Adrenal gland (tissue), 12 donors: Measurements from ENCODE around the gene SDF4. TPM values are rescaled to one million over a fixed set of nuclear protein-coding genes. Genes with fewer than 3 reads are reported as not detected.
A peak's percentile ranks its signal among the peaks of the same experiment; 100 is the strongest.

ENCODE experiments used
- DNase-seq, 7 donors: peaks; one replicate each; pipeline ENCODE4 v3.0.0-alpha.2; 2019 to 2020
- H3K27ac ChIP-seq, 5 donors: fragments of 200-600 bp; sonication (generic) in 4 of 5; 1 replicate in 3 of 5; 2 replicates in 2 of 5; pipeline versions ENCODE4 v1.5.1 to v1.8.0; 2016 to 2020; ENCODE audit warnings: mild to moderate bottlenecking in 1 of 5
- H3K27me3 ChIP-seq: fragments of 200-600 bp; 2 replicates; pipeline ENCODE4 v1.8.0; 2021
- H3K36me3 ChIP-seq, 2 donors: fragments of 200-600 bp; replicated peaks in 1 of 2; 1 replicate in 1 of 2; 2 replicates in 1 of 2; pipeline versions ENCODE4 v1.5.1 to v1.8.0; 2018 to 2022
- H3K4me1 ChIP-seq, 2 donors: fragments of 200-600 bp; replicated peaks in 1 of 2; 1 replicate in 1 of 2; 2 replicates in 1 of 2; pipeline versions ENCODE4 v1.5.1 to v1.8.0; 2018 to 2021
- H3K4me3 ChIP-seq, 4 donors: fragments of 200-600 bp; sonication (generic) in 3 of 4; one replicate each; pipeline ENCODE4 v1.5.1; 2016 to 2018
- H3K9me3 ChIP-seq, 3 donors: fragments of 200-600 bp; sonication (generic) in 1 of 3; replicated peaks in 1 of 3; 1 replicate in 2 of 3; 2 replicates in 1 of 3; pipeline versions ENCODE4 v1.5.1 to v1.8.0; 2016 to 2021
- POLR2A ChIP-seq, 2 donors: fragments of 450-650 bp; IDR thresholded peaks; one replicate each; pipeline ENCODE4 v1.6.1; 2017; ENCODE audit warnings: antibody characterized with exemption in 2 of 2, mild to moderate bottlenecking in 2 of 2, moderate library complexity in 1 of 2
- WGBS, 4 donors: extraction: QIAGEN DNeasy Blood & Tissue Kit in 2 of 4; methylation state at CpG; one replicate each; pipeline versions ENCODE4 v1.1.5 to v1.1.7; 2013 to 2017; 5-methylcytosine and 5-hydroxymethylcytosine counted together
- intact Hi-C, 2 donors: fragments of 100-400 bp; cut with DNase I; formaldehyde crosslinking; loops; one replicate each; pipeline versions ENCODE4 v1.14.1 to v1.15.0; 2022 to 2023
- polyA plus RNA-seq, 3 donors: library from polyadenylated mRNA; stranded (reverse); fragments of 200-250 nt in 2 of 3; fragments of 350-450 nt in 1 of 3; fragmentation: Illumina TruSeq in 1 of 3; extraction: RNeasy Lipid Tissue Mini Kit (QIAGEN cat#74804) in 1 of 3; gene quantifications; one replicate each; pipeline ENCODE4 v1.2.3, GENCODE V29; 2013 to 2014
- total RNA-seq, 9 donors: library from RNA; depleted of rRNA in 4 of 9; stranded (reverse); fragments of >200 nt in 4 of 9; fragments of 120-200 nt in 1 of 9; fragmentation: NEBNext Ultra II Directional in 1 of 9; extraction: Animal tissue kit (Norgen Biotek cat#: 25700) in 1 of 9; gene quantifications; one replicate each; pipeline versions ENCODE4 v1.1.0 to v1.2.4, GENCODE V29; 2013 to 2023
- TF ChIP-seq, protein P1 (sequence below), 6 experiments: fragments of 450-650 bp in 4 of 6; fragments of 200-600 bp in 2 of 6; sonication (generic) in 1 of 6; IDR thresholded peaks; 1 replicate in 5 of 6; 2 replicates in 1 of 6; pipeline versions ENCODE4 v1.5.1 to v1.8.0; 2016 to 2021; ENCODE audit warnings: antibody characterized with exemption in 6 of 6, mild to moderate bottlenecking in 2 of 6, moderate library complexity in 1 of 6
- donor health status: healthy with polysubstance abuse.
- donor health status: Bipolar disorder and iron deficiency.
- donor health status: DM: yes; HTN: yes; CAD: no.
- donor health status: DM: no; HTN: no; CAD: no.
- donor health status: DM: no; HTN: no; CAD: no.
- donor health status: DM: yes; HTN: yes; CAD: no.

SDF4 gene
- total and polyA plus RNA-seq, 12 donors, result 49.4 to 221 (median 142) TPM

DNA sequence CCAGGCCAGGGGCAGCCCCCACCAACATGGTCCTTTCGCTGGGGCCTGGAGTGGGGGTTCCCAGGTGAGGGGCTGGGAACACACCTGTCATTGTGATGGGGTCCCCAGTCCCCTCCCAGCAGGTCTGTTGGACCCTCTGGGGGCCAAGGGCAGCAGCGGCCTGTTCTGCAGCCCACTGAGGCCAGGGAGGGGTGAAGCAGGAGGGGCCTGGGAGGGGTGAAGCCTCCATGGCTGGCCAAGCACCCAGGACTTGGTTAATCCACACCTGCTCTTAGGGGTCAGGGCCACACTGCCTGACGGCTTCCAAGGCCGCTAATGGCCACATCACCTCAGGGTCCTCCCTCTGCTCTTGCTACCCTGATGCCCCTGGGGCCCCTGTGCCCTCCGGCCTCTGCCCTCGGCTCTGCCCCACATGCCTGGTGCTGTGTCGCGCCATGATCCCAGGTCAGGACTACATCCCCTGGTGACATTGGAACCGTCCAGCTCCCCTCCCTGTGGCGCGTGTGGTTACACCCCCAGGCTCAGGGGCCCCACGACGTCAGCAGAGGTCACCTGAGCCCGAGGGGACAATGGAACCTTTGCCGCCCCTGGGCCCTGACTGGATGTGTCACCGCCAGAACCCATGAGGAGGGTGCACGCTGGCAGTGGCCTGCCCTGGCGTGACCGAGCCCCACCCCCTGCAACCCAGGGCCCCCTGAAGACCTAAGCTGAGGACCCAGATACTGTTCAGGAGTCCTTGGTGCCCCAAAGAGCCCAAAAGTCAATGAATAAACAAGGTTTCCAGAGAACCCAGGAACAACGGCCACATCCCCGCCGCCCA is 32.5 kb downstream of the SDF4 start:
- Histone ChIP-seq H3K27me3 (peaks cover 18% of the 10 kb centered on the region), H3K9me3 (peaks cover 0 to 5% (median 0%) of the 10 kb centered on the region in 3 donors), H3K4me3 (no peak overlapping the region), H3K27ac (no peak overlapping the region), H3K4me1 (peaks cover 0 to 8% of the 10 kb centered on the region in 2 donors), H3K36me3 (no peaks in the 10 kb centered on the region)
- peak in 1 of 7 donors; percentile 5 for DNase-seq
- TF ChIP-seq POLR2A (IDR thresholded peaks at IDR 0.05), result no peak
- TF ChIP-seq, protein P1, sequence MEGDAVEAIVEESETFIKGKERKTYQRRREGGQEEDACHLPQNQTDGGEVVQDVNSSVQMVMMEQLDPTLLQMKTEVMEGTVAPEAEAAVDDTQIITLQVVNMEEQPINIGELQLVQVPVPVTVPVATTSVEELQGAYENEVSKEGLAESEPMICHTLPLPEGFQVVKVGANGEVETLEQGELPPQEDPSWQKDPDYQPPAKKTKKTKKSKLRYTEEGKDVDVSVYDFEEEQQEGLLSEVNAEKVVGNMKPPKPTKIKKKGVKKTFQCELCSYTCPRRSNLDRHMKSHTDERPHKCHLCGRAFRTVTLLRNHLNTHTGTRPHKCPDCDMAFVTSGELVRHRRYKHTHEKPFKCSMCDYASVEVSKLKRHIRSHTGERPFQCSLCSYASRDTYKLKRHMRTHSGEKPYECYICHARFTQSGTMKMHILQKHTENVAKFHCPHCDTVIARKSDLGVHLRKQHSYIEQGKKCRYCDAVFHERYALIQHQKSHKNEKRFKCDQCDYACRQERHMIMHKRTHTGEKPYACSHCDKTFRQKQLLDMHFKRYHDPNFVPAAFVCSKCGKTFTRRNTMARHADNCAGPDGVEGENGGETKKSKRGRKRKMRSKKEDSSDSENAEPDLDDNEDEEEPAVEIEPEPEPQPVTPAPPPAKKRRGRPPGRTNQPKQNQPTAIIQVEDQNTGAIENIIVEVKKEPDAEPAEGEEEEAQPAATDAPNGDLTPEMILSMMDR (IDR thresholded peaks at IDR 0.05), result no peak
- WGBS, 4 donors, result 83 to 91% (median 87%) methylated on average over 5 to 22 of the region's 22 CpGs
- intact Hi-C loops, result no loop called here

DNA sequence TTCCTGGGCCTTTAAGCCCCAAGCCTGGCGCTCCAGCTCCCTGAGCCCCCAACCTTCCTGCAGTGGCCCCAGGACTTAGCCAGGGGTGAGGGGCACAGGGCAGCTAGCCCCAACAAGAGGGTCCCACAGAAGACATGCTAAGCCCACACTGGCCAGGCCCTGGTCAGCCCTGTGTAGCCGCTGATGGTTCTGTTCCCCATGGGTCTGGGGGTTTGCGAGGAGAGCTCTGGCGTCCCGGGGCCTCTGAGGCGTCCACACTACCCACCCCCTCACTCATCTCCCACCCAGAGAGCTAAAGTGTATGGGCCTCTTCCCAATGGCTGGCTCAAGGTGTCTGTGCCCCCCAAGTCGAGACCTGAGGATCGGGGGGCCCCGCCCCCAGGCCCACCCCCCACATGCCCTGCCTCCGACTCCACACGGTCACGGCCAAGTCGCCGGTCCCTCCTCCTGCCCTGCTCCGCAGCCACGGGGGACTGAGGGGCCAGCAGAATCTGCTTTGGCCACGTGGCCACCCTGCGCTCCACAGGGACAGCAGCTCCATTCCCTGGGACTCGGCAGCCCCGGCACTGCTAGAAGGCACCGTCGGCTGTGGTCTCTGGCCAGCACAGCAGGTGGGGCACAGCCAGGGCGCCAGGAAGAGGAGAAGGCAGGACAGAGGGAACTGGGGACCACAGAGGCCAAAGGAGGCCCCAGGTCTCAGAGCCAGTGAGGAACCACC is 33.2 kb downstream of the SDF4 start:
- peaks cover 0 to 8% of the 10 kb centered on the region in 2 donors for H3K4me1 ChIP-seq
- DNase-seq, result peak in 1 of 7 donors; percentile 5
- 79 to 93% (median 86%) methylated on average over 3 to 23 of the region's 23 CpGs for WGBS, 4 donors
- no peaks in the 10 kb centered on the region for H3K36me3 ChIP-seq
- H3K9me3 ChIP-seq, result peaks cover 0 to 8% (median 0%) of the 10 kb centered on the region in 3 donors
- H3K4me3 ChIP-seq, result no peak overlapping the region
- H3K27me3 ChIP-seq, result peaks cover 17% of the 10 kb centered on the region
- H3K27ac ChIP-seq, result no peak overlapping the region
- intact Hi-C loops, result no loop called here
- no peak for TF ChIP-seq POLR2A (IDR thresholded peaks at IDR 0.05)
- TF ChIP-seq, protein P1 (IDR thresholded peaks at IDR 0.05), result no peak

GRCh38 chr1:1197551-1198422 is 34.0 kb downstream of the SDF4 start:
- TF ChIP-seq, protein P1 (IDR thresholded peaks at IDR 0.05), result no peak
- no peak for TF ChIP-seq POLR2A (IDR thresholded peaks at IDR 0.05)
- Histone ChIP-seq H3K36me3 (no peaks in the 10 kb centered on the region), H3K4me1 (peaks cover 0 to 8% of the 10 kb centered on the region in 2 donors), H3K27ac (no peak overlapping the region), H3K4me3 (no peak overlapping the region), H3K9me3 (peaks cover 0 to 8% (median 0%) of the 10 kb centered on the region in 3 donors), H3K27me3 (peaks cover 9% of the 10 kb centered on the region)
- WGBS, 4 donors, result 87 to 100% (median 91%) methylated on average over 10 to 48 of the region's 48 CpGs
- intact Hi-C loops, result no loop called here
- DNase-seq, result peak in 1 of 7 donors; percentile 6
